HG03045 (cell line): Measurements from ENCODE around the gene MUC12.
"Not testable (repeated sequence)": the region's sequence is repeated elsewhere in the genome, so short reads cannot be mapped to it uniquely, and the experiment has no call there.

Experiments used
- ATAC-seq: cut with Tn5 transposase; IDR thresholded peaks from one replicate; pipeline ENCODE4 v1.9.1; 2021; ENCODE audit warnings: mild to moderate bottlenecking, moderate library complexity; ENCODE audit not compliant: unreplicated experiment

Gene MUC12

DNA sequence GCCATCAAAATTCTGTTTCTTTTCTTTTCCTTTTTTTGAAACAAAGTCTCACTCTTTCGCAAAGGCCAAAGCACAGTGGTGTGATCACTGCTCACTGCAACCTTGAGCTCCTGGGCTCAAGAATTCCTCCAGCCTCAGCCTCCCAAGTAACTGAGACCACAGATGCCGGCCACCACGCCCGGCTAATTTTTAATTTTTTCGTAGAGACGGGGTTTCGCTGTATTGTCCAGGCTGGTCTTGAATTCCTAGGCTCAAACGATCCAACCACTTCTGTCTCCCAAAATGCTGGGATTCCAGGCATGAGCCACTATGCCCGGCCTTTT is 90.2 kb downstream of the MUC12 start:
- ATAC-seq = no peak

DNA sequence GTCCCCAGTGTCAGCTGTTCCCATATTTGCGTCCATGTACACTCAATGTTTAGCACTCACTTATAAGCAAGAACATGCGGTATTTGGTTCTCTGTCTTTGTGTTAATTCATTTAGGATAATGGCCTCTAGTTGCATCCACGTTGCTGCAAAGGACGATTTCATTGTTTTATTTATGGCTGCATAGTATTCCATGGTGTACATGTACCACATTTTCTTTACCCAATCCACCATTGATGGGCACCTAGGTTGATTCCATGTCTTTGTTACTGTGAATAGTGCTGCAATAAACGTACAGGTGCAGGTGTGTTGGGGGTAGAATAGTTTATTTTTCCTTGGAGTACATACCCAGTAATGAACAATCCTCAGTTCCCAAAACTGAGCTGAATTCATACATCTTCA is 91.6 kb downstream of the MUC12 start:
- ATAC-seq = no peak

DNA sequence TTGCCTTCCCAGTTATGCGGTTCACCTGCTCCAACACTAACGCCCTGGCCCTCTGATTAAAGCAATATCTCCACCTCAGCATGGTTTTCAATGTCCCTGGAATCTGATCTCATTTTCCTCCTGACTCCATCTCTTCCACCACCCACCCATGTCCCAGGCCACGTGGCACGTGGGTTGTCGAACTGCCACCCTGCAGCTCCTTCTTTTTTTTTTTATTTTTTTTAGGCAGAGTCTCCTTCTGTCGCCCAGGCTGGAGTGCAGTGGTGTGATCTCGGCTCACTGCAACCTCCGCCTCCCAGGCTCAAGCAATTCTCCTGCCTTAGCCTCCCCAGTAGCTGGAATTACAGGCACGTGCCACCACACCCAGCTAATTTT is 94.8 kb downstream of the MUC12 start:
- ATAC-seq = not testable (repeated sequence)

DNA sequence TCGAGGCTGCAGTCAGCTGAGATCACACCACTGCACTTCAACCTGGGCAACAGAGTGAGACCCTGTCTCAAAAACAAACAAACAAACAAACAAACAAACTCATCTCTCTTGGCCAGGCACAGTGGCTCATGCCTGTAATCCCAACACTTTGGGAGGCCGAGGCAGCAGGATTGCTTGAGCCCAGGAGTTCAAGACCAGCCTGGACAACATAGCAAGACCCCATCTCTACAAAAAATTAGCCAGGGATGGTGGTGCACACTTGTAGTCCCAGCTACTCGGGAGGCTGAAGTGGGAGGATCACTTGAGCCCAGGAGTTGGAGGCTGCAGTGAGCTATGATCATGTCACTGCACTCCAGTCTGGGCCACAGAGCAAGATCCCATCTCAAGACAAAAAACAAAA is 95.8 kb downstream of the MUC12 start:
- ATAC-seq = not testable (repeated sequence)

DNA sequence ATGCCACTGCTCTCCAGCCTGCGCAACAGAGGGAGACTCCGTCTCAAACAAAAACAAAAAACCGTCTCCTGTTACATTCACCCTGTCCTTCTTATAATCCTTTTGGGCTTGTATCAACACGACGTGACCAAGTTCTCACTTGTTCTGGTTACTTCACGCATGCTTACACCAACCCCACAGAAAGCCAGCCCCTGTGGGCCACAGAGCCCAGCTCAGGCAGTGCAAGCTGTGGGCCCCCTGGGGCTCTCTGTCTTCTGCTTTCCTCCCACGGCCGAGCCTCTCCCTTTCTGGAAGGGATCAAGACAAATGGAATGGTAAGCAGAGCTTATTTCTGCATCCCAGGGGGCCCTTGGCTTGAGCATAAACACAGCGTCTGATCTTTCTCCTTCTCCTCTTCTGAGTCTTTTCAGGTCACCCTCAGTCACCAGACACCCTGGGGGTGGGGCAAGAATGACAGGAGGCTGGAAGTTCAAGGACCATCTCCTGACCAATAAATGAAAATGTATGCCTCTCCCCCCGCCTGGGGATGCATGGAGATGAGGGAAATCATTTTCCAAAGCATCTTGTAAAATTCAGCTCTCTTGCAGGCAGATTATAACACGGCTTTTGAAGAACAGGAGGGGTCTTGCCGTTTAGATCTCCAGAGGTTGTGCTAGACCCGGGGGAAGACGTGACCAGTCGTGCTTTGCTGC is 96.9 kb downstream of the MUC12 start:
- ATAC-seq = no peak

DNA sequence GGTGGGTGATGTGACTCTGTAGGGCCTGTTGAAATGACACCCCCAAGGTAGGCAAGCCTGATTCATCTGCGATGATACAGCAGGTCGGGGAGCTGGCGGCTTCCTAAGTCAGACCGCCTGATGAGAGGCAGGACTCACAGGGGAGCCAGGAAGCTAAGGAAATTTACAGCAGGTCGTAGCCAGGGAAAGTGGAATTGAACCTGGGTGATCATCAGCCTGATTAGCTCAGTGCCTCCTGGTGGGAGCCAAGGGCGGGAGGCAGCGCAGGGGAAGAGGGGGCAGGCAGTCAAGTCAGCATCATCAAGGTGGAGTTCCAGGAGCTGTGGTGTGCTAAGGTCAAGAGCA is 97.4 kb downstream of the MUC12 start:
- ATAC-seq = no peak

DNA sequence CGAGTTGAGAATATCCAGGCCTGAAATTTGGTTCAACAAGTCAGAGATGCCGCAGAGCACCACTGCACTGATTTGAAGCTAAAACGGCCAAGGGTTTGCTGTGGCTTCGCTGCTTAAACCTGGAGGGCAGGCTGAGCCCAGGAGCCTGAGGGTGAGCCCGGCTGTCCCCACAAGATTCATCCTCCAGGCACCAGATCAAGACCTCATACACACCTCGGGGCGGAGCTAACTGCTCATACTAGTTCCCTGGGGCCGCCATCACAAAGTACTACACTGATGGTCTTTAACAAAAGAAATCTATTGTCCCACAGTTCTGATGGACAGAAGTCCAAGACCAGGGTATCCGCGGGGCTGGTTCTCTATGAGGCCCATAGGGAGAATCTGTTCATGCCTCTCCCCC is 99.0 kb downstream of the MUC12 start:
- no peak for ATAC-seq
